Aorta (tissue), 5 donors: ENCODE measurements around the gene NTN1. TPM values are rescaled to one million over a fixed set of nuclear protein-coding genes. Genes with fewer than 3 reads are reported as not detected.

ENCODE experiments used
- ATAC-seq: fragments of 200-7000 bp; cut with Tn5 transposase; one replicate; pipeline ENCODE4 v1.9.1; 2022; ENCODE audit warnings: moderate library complexity; ENCODE audit not compliant: low FRiP score
- DNase-seq, 2 donors: peaks; one replicate each; pipeline ENCODE4 v3.0.0-alpha.2; 2020
- H3K27ac ChIP-seq, 2 donors: one replicate each; pipeline ENCODE4 v1.5.1; 2013; ENCODE audit warnings: low read length in 2 of 2, mild to moderate bottlenecking in 2 of 2, moderate library complexity in 2 of 2, control low read depth in 1 of 2, inconsistent platforms in 1 of 2, low read depth in 1 of 2
- H3K27me3 ChIP-seq, 2 donors: one replicate each; pipeline ENCODE4 v1.6.1; 2013; ENCODE audit warnings: control low read depth in 1 of 2, low read length in 1 of 2, mild to moderate bottlenecking in 1 of 2, moderate library complexity in 1 of 2; ENCODE audit not compliant: insufficient read depth in 2 of 2, control insufficient read depth in 1 of 2
- H3K36me3 ChIP-seq, 2 donors: one replicate each; pipeline ENCODE4 v1.6.1; 2013; ENCODE audit warnings: control low read depth in 1 of 2, low read length in 1 of 2, mild to moderate bottlenecking in 1 of 2; ENCODE audit not compliant: insufficient read depth in 2 of 2, control insufficient read depth in 1 of 2
- H3K4me1 ChIP-seq, 2 donors: one replicate each; pipeline ENCODE4 v1.6.1; 2013; ENCODE audit warnings: low read length in 2 of 2, control low read depth in 1 of 2, mild to moderate bottlenecking in 1 of 2, moderate library complexity in 1 of 2; ENCODE audit not compliant: insufficient read depth in 2 of 2, control insufficient read depth in 1 of 2
- H3K4me3 ChIP-seq, 2 donors: one replicate each; pipeline ENCODE4 v1.5.1; 2013; ENCODE audit warnings: low read length in 2 of 2, control low read depth in 1 of 2, mild to moderate bottlenecking in 1 of 2
- H3K9me3 ChIP-seq: one replicate; pipeline ENCODE4 v1.6.1; 2013; ENCODE audit warnings: mild to moderate bottlenecking, low read length; ENCODE audit not compliant: control insufficient read depth
- WGBS, 2 donors: extraction: QIAGEN DNeasy Blood & Tissue Kit; methylation state at CpG; one replicate each; pipeline ENCODE4 v1.1.7; 2013; 5-methylcytosine and 5-hydroxymethylcytosine counted together
- intact Hi-C, 2 donors: fragments of 100-400 bp; cut with DNase I; formaldehyde crosslinking; loops; one replicate each; pipeline versions ENCODE4 v1.14.2 to v1.15.0; 2022
- polyA plus RNA-seq, 2 donors: library from polyadenylated mRNA; stranded (reverse); fragments of 200-250 nt; gene quantifications; one replicate each; pipeline ENCODE4 v1.2.3, GENCODE V29; 2013
- total RNA-seq, 2 donors: library from RNA; stranded (reverse); fragmentation: NEBNext Ultra II Directional; extraction: Animal tissue kit (Norgen Biotek cat#: 25700); gene quantifications; one replicate each; pipeline ENCODE4 v1.2.1, GENCODE V29; 2021
- donor health status: healthy with polysubstance abuse.
- donor health status: Bipolar disorder and iron deficiency.
- donor health status: DM: no; HTN: no; CAD: no.
- donor health status: DM: no; HTN: no; CAD: no.
- donor health status: DM: yes; HTN: yes; CAD: no.

Gene NTN1
- total and polyA plus RNA-seq, 4 donors, result 6.6 to 90.4 (median 37.1) TPM

DNA sequence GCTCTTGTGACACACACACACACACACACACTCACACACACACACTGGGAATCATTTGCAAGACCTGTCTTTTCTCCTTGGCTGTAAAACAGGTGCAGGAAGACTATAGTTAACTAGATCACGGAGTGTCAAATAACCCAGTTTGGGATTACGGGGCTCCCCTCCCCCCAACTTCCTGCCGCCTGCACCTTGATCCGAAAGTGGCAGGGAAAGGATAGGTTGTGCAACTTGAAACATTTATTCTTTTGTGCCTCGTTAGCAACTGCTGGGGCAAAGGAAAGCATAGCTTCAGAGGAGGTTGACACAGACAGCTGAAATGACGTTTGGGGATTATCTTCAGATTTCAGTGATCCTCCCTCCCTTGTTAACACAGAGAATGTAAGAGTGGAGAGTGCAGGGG, 149.5 kb downstream of the NTN1 start:
- no peak overlapping the region for H3K4me3 ChIP-seq
- no peaks in the 10 kb centered on the region for H3K36me3 ChIP-seq
- 85 to 90% methylated on average over 6 of the region's 6 CpGs for WGBS, 2 donors
- H3K27me3 ChIP-seq, result no peaks in the 10 kb centered on the region
- H3K9me3 ChIP-seq, result no peaks in the 10 kb centered on the region
- ATAC-seq, result no peak
- DNase-seq, result no peak
- H3K27ac ChIP-seq, result no peak overlapping the region
- intact Hi-C loops, result loop anchor here in 1 of 2 donors (10.0 kb wide), 1 partner anchor 124 kb away; no protein-coding TSS in a partner anchor
- H3K4me1 ChIP-seq, result no peaks in the 10 kb centered on the region

GRCh38 chr17:9173386-9173983, 152.2 kb downstream of the NTN1 start:
- Histone ChIP-seq H3K4me3 (no peak overlapping the region), H3K9me3 (no peaks in the 10 kb centered on the region), H3K27ac (no peak overlapping the region), H3K27me3 (no peaks in the 10 kb centered on the region), H3K4me1 (no peaks in the 10 kb centered on the region), H3K36me3 (no peaks in the 10 kb centered on the region)
- DNase-seq, result no peak
- no peak for ATAC-seq
- intact Hi-C loops, result loop anchor here in 1 of 2 donors (10.0 kb wide), 1 partner anchor 121 kb away; no protein-coding TSS in a partner anchor
- WGBS, 2 donors, result 60 to 67% methylated on average over 7 of the region's 7 CpGs

GRCh38 chr17:9174312-9174711, 153.0 kb downstream of the NTN1 start:
- no peak overlapping the region for H3K4me3 ChIP-seq
- intact Hi-C loops, result loop anchor here in 1 of 2 donors (10.0 kb wide), 1 partner anchor 120 kb away; no protein-coding TSS in a partner anchor
- 98 to 99% methylated on average over 3 of the region's 3 CpGs for WGBS, 2 donors
- H3K27me3 ChIP-seq, result no peaks in the 10 kb centered on the region
- no peaks in the 10 kb centered on the region for H3K36me3 ChIP-seq
- no peaks in the 10 kb centered on the region for H3K4me1 ChIP-seq
- no peak overlapping the region for H3K27ac ChIP-seq
- DNase-seq, result no peak
- no peak for ATAC-seq
- H3K9me3 ChIP-seq, result no peaks in the 10 kb centered on the region

DNA sequence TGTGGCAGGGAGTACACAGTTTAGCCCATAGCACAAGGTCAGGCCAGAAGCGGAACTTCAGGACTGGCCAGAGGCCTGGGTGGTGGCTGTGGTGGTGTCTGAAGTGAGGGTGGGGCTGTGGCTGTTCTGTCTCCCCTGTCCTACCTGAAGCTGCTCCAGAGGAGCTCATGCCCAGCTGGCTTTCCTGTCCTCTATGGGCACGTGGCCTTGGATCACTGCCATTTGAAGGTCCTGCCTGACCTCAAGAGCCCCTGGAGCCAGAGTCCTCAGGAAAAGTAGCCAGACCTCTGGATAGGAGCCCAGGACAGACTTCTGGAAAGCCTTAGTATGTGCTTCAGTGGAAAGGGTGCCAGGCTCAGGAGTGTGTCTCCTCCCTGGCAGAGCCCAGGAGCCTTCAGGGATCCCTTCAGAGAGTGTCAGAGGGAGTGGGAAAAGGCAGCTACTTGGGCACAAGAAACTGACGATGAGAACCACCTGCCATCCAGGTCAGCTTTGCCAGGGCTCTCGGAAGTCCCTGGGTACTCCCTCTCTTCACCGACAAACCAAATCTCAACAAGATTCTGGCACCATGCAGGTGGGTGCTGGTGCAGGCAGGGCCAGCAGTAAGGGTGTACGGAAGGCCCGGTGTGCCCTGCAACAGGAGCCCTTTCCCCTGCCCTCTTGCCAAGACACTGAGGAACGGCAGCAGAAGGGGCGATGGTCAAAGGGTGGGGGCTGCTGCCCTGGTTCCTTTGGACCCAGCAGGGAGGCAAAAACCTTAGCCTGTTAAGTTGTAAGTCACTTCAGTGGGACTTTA, 153.7 kb downstream of the NTN1 start:
- Histone ChIP-seq H3K27ac (no peak overlapping the region), H3K27me3 (no peaks in the 10 kb centered on the region), H3K4me3 (no peak overlapping the region), H3K36me3 (no peaks in the 10 kb centered on the region), H3K9me3 (no peaks in the 10 kb centered on the region), H3K4me1 (no peaks in the 10 kb centered on the region)
- intact Hi-C loops, result loop anchor here in 1 of 2 donors (5.0 to 10.0 kb wide), 2 partner anchors 120 to 173 kb away; no protein-coding TSS in a partner anchor
- DNase-seq, result no peak
- no peak for ATAC-seq
- 59% methylated on average over 9 of the region's 9 CpGs for WGBS, 2 donors

DNA sequence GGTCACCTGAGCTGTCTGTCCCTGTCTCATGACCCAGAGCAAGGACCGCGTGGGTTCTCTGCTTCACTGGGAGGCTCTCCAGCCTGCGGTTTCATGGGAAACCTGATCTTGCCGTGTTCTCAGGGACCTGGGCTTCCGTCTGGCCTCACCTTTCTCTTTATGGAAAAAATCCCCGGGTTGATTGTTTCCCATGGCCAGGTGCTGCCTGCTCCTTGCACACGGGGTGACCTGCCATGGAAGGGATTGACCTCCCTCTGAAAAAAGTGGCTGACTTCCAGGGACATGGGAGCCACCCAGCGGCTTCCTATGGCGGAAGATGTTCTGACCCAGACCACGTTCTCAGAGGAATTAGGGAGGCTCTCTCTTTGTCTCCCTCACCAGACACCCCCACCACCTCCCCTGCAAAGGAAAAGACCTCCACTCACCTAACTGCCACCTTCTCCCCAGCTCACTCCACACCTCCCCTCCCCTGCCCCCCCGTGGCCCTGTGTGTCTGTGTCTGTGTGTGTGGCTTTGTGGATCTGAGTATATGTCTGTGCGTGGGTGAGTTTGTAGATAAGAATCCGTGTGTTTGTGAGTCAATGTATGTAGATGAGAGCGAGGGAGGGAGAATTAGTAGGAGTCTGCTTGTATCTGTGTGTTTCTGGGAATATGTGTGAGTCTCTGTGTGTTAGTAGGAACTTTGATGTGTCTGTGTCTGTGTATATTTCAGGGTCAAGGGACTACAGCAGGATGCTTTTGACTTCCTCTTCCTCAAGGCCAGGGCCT, 154.6 kb downstream of the NTN1 start:
- no peaks in the 10 kb centered on the region for H3K4me1 ChIP-seq
- no peak overlapping the region for H3K4me3 ChIP-seq
- WGBS, 2 donors, result 91 to 92% methylated on average over 14 of the region's 14 CpGs
- H3K27ac ChIP-seq, result no peak overlapping the region
- ATAC-seq, result no peak
- intact Hi-C loops, result loop anchor here in 1 of 2 donors (5.0 to 10.0 kb wide), 2 partner anchors 119 to 174 kb away; no protein-coding TSS in a partner anchor
- no peak for DNase-seq
- no peaks in the 10 kb centered on the region for H3K36me3 ChIP-seq
- no peaks in the 10 kb centered on the region for H3K27me3 ChIP-seq
- H3K9me3 ChIP-seq, result no peaks in the 10 kb centered on the region

DNA sequence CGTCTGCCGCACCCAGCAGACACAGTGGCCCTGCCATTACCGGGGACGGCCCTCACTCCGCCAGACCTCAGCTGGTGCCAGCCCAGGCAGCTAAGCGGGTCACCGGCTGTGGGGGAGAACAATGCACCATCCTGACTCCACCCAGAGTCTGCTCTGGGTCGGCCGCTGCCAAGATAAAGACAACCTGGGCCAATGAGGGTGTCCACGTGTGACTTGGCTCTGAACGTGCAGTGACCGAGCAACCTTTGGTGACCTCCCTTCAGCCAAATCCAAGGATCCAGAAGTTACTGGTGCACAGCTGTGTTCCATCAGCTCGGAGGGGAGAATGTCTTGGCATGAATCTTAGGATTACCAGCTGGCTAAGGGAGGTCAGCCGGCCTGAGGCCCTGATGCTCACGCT, 155.9 kb downstream of the NTN1 start:
- Histone ChIP-seq H3K36me3 (no peaks in the 10 kb centered on the region), H3K9me3 (no peaks in the 10 kb centered on the region), H3K27me3 (no peaks in the 10 kb centered on the region), H3K4me3 (no peak overlapping the region), H3K27ac (no peak overlapping the region), H3K4me1 (no peaks in the 10 kb centered on the region)
- 14 to 17% methylated on average over 15 of the region's 15 CpGs for WGBS, 2 donors
- peak in 1 of 2 donors; percentile 57 for DNase-seq
- peak; percentile 59 for ATAC-seq
- intact Hi-C loops, result loop anchor here in 1 of 2 donors (5.0 to 10.0 kb wide), 2 partner anchors 118 to 175 kb away; no protein-coding TSS in a partner anchor

- H3K27ac ChIP-seq, result peak overlapping the region in 1 of 2 donors; percentile 2
- no peaks in the 10 kb centered on the region for H3K36me3 ChIP-seq
- H3K27me3 ChIP-seq, result no peaks in the 10 kb centered on the region
- DNase-seq, result peak in 1 of 2 donors; percentile 63
- H3K4me1 ChIP-seq, result no peaks in the 10 kb centered on the region
- no peaks in the 10 kb centered on the region for H3K9me3 ChIP-seq
- WGBS, 2 donors, result 19 to 28% methylated on average over 9 of the region's 9 CpGs
- intact Hi-C loops, result loop anchor here in 1 of 2 donors (5.0 to 10.0 kb wide), 2 partner anchors 116 to 176 kb away; no protein-coding TSS in a partner anchor
- no peak overlapping the region for H3K4me3 ChIP-seq
- no peak for ATAC-seq
Observed at GRCh38 chr17:9178319-9178718, 157.0 kb downstream of the NTN1 start.

GRCh38 chr17:9179602-9180001, 158.3 kb downstream of the NTN1 start:
- no peak for DNase-seq
- intact Hi-C loops, result loop anchor here in 1 of 2 donors (5.0 to 10.0 kb wide), 2 partner anchors 115 to 177 kb away; no protein-coding TSS in a partner anchor

More at GRCh38 chr17:9179602-9180001, 158.3 kb downstream of the NTN1 start:
- no peaks in the 10 kb centered on the region for H3K27me3 ChIP-seq
- no peaks in the 10 kb centered on the region for H3K4me1 ChIP-seq
- no peak overlapping the region for H3K27ac ChIP-seq
- H3K36me3 ChIP-seq, result no peaks in the 10 kb centered on the region
- ATAC-seq, result no peak
- no peak overlapping the region for H3K4me3 ChIP-seq
- H3K9me3 ChIP-seq, result no peaks in the 10 kb centered on the region
- WGBS, 2 donors, result 92 to 93% methylated on average over 14 of the region's 14 CpGs
